GM06990 (cell line): ENCODE results near the gene KLHL34.

ENCODE experiments used
- DNase-seq: peaks from one replicate; pipeline ENCODE4 v3.0.0-alpha.2; 2011; ENCODE audit not compliant: insufficient read length; ENCODE audit errors: extremely low read depth
- H3K27me3 ChIP-seq: replicated peaks from 2 replicates; pipeline ENCODE4 v1.6.0; 2011; ENCODE audit warnings: low read length; ENCODE audit not compliant: control insufficient read depth, insufficient read depth
- H3K36me3 ChIP-seq: 2 replicates; pipeline ENCODE4 v1.5.1; 2011; ENCODE audit warnings: low read length; ENCODE audit not compliant: control insufficient read depth, insufficient read depth
- H3K4me3 ChIP-seq: replicated peaks from 2 replicates; pipeline ENCODE4 v1.5.1; 2011; ENCODE audit warnings: low read depth, mild to moderate bottlenecking, control low read depth, low read length
- CTCF ChIP-seq: IDR thresholded peaks from 2 replicates; pipeline ENCODE4 v1.5.1; 2011; ENCODE audit warnings: low read length, control low read depth, mild to moderate bottlenecking, inconsistent platforms; ENCODE audit not compliant: insufficient read depth, poor library complexity, severe bottlenecking

Gene KLHL34

GRCh38 chrX:21699136-21699535, 41.0 kb upstream of the KLHL34 start:
- H3K4me3 ChIP-seq = no peak overlapping the region
- no peak for DNase-seq
- H3K27me3 ChIP-seq = no peaks in the 10 kb centered on the region; the same call in 1 of the 2 replicates
- no peaks in the 10 kb centered on the region for H3K36me3 ChIP-seq
- TF ChIP-seq CTCF = no peak

- DNase-seq = no peak
- H3K4me3 ChIP-seq = no peak overlapping the region
- H3K36me3 ChIP-seq = no peaks in the 10 kb centered on the region
- TF ChIP-seq CTCF = no peak
- H3K27me3 ChIP-seq = no peaks in the 10 kb centered on the region; the same call in 1 of the 2 replicates
Measured at GRCh38 chrX:21698272-21698671, 40.1 kb upstream of the KLHL34 start.

GRCh38 chrX:21691512-21692018, 33.4 kb upstream of the KLHL34 start:
- Histone ChIP-seq H3K27me3 (no peaks in the 10 kb centered on the region; the same call in 1 of the 2 replicates), H3K36me3 (no peaks in the 10 kb centered on the region), H3K4me3 (no peak overlapping the region)
- TF ChIP-seq CTCF = no peak
- DNase-seq = no peak

- Histone ChIP-seq H3K27me3 (no peaks in the 10 kb centered on the region), H3K36me3 (no peaks in the 10 kb centered on the region), H3K4me3 (no peak overlapping the region)
- no peak for DNase-seq
- no peak for TF ChIP-seq CTCF
Measured at GRCh38 chrX:21683941-21684340, 25.8 kb upstream of the KLHL34 start.

GRCh38 chrX:21678048-21678612, 20.0 kb upstream of the KLHL34 start:
- no peak for TF ChIP-seq CTCF
- DNase-seq = no peak
- no peaks in the 10 kb centered on the region for H3K27me3 ChIP-seq
- H3K36me3 ChIP-seq = no peaks in the 10 kb centered on the region
- H3K4me3 ChIP-seq = no peak overlapping the region

GRCh38 chrX:21675931-21676330, 17.8 kb upstream of the KLHL34 start:
- Histone ChIP-seq H3K4me3 (no peak overlapping the region), H3K36me3 (no peaks in the 10 kb centered on the region), H3K27me3 (no peaks in the 10 kb centered on the region)
- TF ChIP-seq CTCF = no peak
- no peak for DNase-seq
